Measurements from ENCODE around the gene LEO1. TPM values are rescaled to one million over a fixed set of nuclear protein-coding genes. Genes with fewer than 3 reads are reported as not detected.

Gene LEO1
- 10 to 100 TPM in 2 of 4 donors, 1 to 10 TPM in 2; 7.9 to 14.1 (median 10.5) TPM for total RNA-seq

GRCh38 chr15:51971375-51972133 is at the start of gene LEO1:
TSS of gene LEO1 (minus strand) at chr15:51971778. CDS start at chr15:51971745, 33 bp downstream.
- peak; percentile 47 to 49 (median 47) for TF ChIP-seq CTCF (IDR thresholded peaks at IDR 0.05)
- peak; percentile 81 to 93 for TF ChIP-seq POLR2AphosphoS5 (IDR thresholded peaks at IDR 0.05)
- TF ChIP-seq EP300 (IDR thresholded peaks at IDR 0.05), result no peak
- Histone ChIP-seq H3K4me3 (peak within 1 kb of the TSS; percentile 66 to 79 (median 72)), H3K4me1 (peaks cover 18 to 27% (median 20%) of the 10 kb centered on the region in 4 donors), H3K36me3 (peaks cover 0 to 3% (median 0%) of the 10 kb centered on the region in 4 donors), H3K27me3 (no peaks in the 10 kb centered on the region), H3K27ac (replicated peaks in 1 of 4) (peak within 1 kb of the TSS; percentile 85 to 89 (median 88)), H3K9me3 (peaks cover 0 to 10% (median 4%) of the 10 kb centered on the region in 4 donors)
- intact Hi-C loops (cut with DNase I), result loop anchor here (5.0 kb wide), 2 partner anchors 51 to 106 kb away; no protein-coding TSS in a partner anchor
- WGBS, result under 1% methylated on average over 13 of the region's 58 CpGs
- DNase-seq (ENCODE audit: extremely low spot score), result peak; percentile 95

GRCh38 chr15:52021128-52021671 is 49.6 kb upstream of the LEO1 start:
- WGBS, result 0% methylated on average over 4 of the region's 4 CpGs
- Histone ChIP-seq H3K4me3 (peak overlapping the region; percentile 63 to 88 (median 74)), H3K27me3 (no peaks in the 10 kb centered on the region), H3K4me1 (peaks cover 34 to 44% (median 39%) of the 10 kb centered on the region in 4 donors), H3K27ac (replicated peaks in 1 of 4) (peak overlapping the region; percentile 94 to 96 (median 95)), H3K9me3 (no peaks in the 10 kb centered on the region), H3K36me3 (no peaks in the 10 kb centered on the region)
- no peak for DNase-seq (ENCODE audit: extremely low spot score)
- intact Hi-C loops (cut with DNase I), result loop anchor here (5.0 kb wide), 1 partner anchor 49 kb away; the partner anchor contains the start of gene LEO1
- TF ChIP-seq POLR2A (IDR thresholded peaks at IDR 0.05; ENCODE audit: low read depth) (no peak), POLR2AphosphoS5 (IDR thresholded peaks at IDR 0.05) (peak in 1 of 2 donors; percentile 35), CTCF (IDR thresholded peaks at IDR 0.05) (peak in 1 of 3 experiments; percentile 12), EP300 (IDR thresholded peaks at IDR 0.05) (no peak)

- no peak for DNase-seq (ENCODE audit: extremely low spot score)
- 2% methylated on average over 10 of the region's 10 CpGs for WGBS
- Histone ChIP-seq H3K4me3 (peak overlapping the region; percentile 63 to 88 (median 74)), H3K9me3 (no peaks in the 10 kb centered on the region), H3K4me1 (peaks cover 34 to 44% (median 39%) of the 10 kb centered on the region in 4 donors), H3K27ac (replicated peaks in 1 of 4) (peak overlapping the region; percentile 94 to 96 (median 95)), H3K27me3 (no peaks in the 10 kb centered on the region), H3K36me3 (no peaks in the 10 kb centered on the region)
- intact Hi-C loops (cut with DNase I), result loop anchor here (5.0 kb wide), 1 partner anchor 48 kb away; the partner anchor contains the start of gene LEO1
- no peak for TF ChIP-seq POLR2AphosphoS5 (IDR thresholded peaks at IDR 0.05)
- TF ChIP-seq CTCF (IDR thresholded peaks at IDR 0.05), result no peak
- no peak for TF ChIP-seq POLR2A (IDR thresholded peaks at IDR 0.05; ENCODE audit: low read depth)
- no peak for TF ChIP-seq EP300 (IDR thresholded peaks at IDR 0.05)
Measured at GRCh38 chr15:52020221-52021085, 48.9 kb upstream of the LEO1 start.

- no peaks in the 10 kb centered on the region for H3K9me3 ChIP-seq
- peak overlapping the region; percentile 94 to 96 (median 95) for H3K27ac ChIP-seq (replicated peaks in 1 of 4)
- H3K4me1 ChIP-seq, result peaks cover 34 to 44% (median 39%) of the 10 kb centered on the region in 4 donors
- H3K4me3 ChIP-seq, result peak overlapping the region; percentile 63 to 88 (median 74)
- DNase-seq (ENCODE audit: extremely low spot score), result peak; percentile 94
- under 1% methylated on average over 22 of the region's 100 CpGs for WGBS
- H3K27me3 ChIP-seq, result no peaks in the 10 kb centered on the region
- H3K36me3 ChIP-seq, result no peaks in the 10 kb centered on the region
- TF ChIP-seq POLR2A (IDR thresholded peaks at IDR 0.05; ENCODE audit: low read depth), result peak; percentile 47
- TF ChIP-seq POLR2AphosphoS5 (IDR thresholded peaks at IDR 0.05), result peak; percentile 90
- TF ChIP-seq EP300 (IDR thresholded peaks at IDR 0.05), result no peak
- peak in 1 of 3 experiments; percentile 8 for TF ChIP-seq CTCF (IDR thresholded peaks at IDR 0.05)
- intact Hi-C loops (cut with DNase I), result loop anchor here (5.0 kb wide), 1 partner anchor 47 kb away; the partner anchor contains the start of gene LEO1
Measured at GRCh38 chr15:52019394-52020220, 48.0 kb upstream of the LEO1 start.
